ENCODE data around the gene IFT57. TPM values are rescaled to one million over a fixed set of nuclear protein-coding genes. Genes with fewer than 3 reads are reported as not detected.

Gene IFT57
- total and polyA plus RNA-seq, 10 of the 15 experiments (the other 5 are each of a cell fraction or from before 2014, with no cell fraction given) = 1.8 to 25.0 (median 7.5) TPM

DNA sequence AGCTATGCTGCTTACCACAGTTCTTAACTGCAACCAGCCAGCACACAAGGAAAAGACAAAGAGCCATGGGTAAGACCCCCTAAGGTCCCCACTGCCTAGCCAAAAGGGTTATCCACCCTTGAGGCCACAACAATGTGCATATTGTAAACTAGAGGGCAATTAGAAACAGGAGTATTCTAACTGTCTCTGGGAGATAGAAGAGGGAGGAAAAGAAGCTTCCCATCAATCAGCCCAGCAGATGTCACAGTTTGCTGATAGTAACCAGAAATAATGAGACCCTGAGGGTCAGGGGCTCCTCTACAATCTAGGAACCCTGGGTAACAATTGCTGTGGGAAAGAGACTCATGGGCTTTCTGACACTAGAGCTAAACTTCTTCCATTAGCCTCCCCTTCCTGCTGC, 20.6 kb upstream of the IFT57 start:
- BruUV-seq (replicated peaks) = no TSS peak
- ChIA-PET POLR2A (interaction anchor here (1.5 kb wide), 1 partner anchor 14 kb away, joined by 4 read pairs; no protein-coding TSS in a partner anchor), SMC1A (ENCODE audit: uncharacterized antibody, unreplicated experiment) (interaction anchor here (0.7 to 0.9 kb wide), 2 partner anchors 18 to 95 kb away, joined by 3 read pairs; no protein-coding TSS in a partner anchor), RAD21 (ENCODE audit: unreplicated experiment) (no interaction called here), CTCF (interaction anchor here (1.2 to 1.8 kb wide), 3 partner anchors 14 to 235 kb away, joined by 4 to 5 read pairs (median 4); no protein-coding TSS in a partner anchor)
- no peak for FAIRE-seq
- Histone ChIP-seq H3K27me3 (replicated peaks in 1 of 2; ENCODE audit: control insufficient read depth in 2 of 2, insufficient read depth in 2 of 2, low read length in 1 of 2) (no peaks in the 10 kb centered on the region), H4K20me1 (ENCODE audit: control insufficient read depth, insufficient read depth) (no peaks in the 10 kb centered on the region), H3K79me2 (ENCODE audit: control insufficient read depth, insufficient read depth, low read length) (no peaks in the 10 kb centered on the region), H3K4me2 (ENCODE audit: control insufficient read depth, insufficient read depth) (no peak overlapping the region), H3K9me3 (replicated peaks; ENCODE audit: control insufficient read depth, insufficient read depth, low read length) (no peaks in the 10 kb centered on the region; the same call in 2 of the 3 replicates), H3K4me1 (ENCODE audit: control insufficient read depth, insufficient read depth, low read length) (no peaks in the 10 kb centered on the region), H3K27ac (ENCODE audit: control insufficient read depth, insufficient read depth) (no peak overlapping the region), H3K9ac (ENCODE audit: control insufficient read depth, insufficient read depth, low read length) (no peak overlapping the region), H2AFZ (ENCODE audit: control insufficient read depth, low read depth, low read length) (no peak overlapping the region), H3K4me3 (no peak overlapping the region), H3K36me3 (ENCODE audit: control insufficient read depth in 2 of 2, insufficient read depth in 2 of 2, low read length in 1 of 2) (no peaks in the 10 kb centered on the region)
- DNase-seq (ENCODE audit: low read depth, low spot score) = no peak
- intact Hi-C loops (cut with micrococcal nuclease; ENCODE audit: unreplicated experiment) (no loop called here), in situ Hi-C loops (cut with MboI) (no loop called here)
- ATAC-seq = no peak
- TF ChIP-seq GATAD2B (conservative IDR thresholded peaks at IDR 0.05; ENCODE audit: low read depth) = no peak

DNA sequence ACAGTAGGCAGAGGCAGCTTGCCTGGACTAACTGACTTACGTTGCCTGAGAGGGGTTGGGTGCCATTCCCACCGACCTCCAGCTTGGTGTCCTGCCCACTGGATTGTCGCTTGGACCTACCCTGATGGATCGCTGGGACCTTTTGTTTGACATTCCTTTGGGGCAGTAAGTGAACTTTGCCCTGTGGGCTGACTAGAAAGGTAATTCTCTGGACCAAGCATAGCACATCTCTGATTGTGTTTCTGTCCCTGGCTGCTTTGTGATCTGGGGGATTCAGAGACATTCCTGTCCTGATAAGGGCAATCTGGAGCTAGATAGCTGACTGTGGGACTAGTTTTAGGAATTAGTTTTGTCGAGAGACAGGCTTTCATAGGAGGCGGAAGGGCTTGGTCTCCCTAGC, 19.5 kb upstream of the IFT57 start:
- no peaks in the 10 kb centered on the region for H4K20me1 ChIP-seq (ENCODE audit: control insufficient read depth, insufficient read depth)
- H3K27me3 ChIP-seq (replicated peaks in 1 of 2; ENCODE audit: control insufficient read depth in 2 of 2, insufficient read depth in 2 of 2, low read length in 1 of 2) = no peaks in the 10 kb centered on the region
- in situ Hi-C loops (cut with MboI) (no loop called here), intact Hi-C loops (cut with micrococcal nuclease; ENCODE audit: unreplicated experiment) (no loop called here)
- ChIA-PET CTCF (interaction anchor here (1.3 to 1.8 kb wide), 2 partner anchors 15 to 18 kb away, joined by 3 to 5 read pairs; no protein-coding TSS in a partner anchor), SMC1A (ENCODE audit: uncharacterized antibody, unreplicated experiment) (interaction anchor here (0.7 to 0.9 kb wide), 2 partner anchors 17 to 94 kb away, joined by 3 read pairs; no protein-coding TSS in a partner anchor), RAD21 (ENCODE audit: unreplicated experiment) (no interaction called here), POLR2A (interaction anchor here (1.5 kb wide), 1 partner anchor 15 kb away, joined by 4 read pairs; no protein-coding TSS in a partner anchor)
- no peaks in the 10 kb centered on the region; the same call in 2 of the 3 replicates for H3K9me3 ChIP-seq (replicated peaks; ENCODE audit: control insufficient read depth, insufficient read depth, low read length)
- no peak overlapping the region for H2AFZ ChIP-seq (ENCODE audit: control insufficient read depth, low read depth, low read length)
- H3K4me1 ChIP-seq (ENCODE audit: control insufficient read depth, insufficient read depth, low read length) = no peaks in the 10 kb centered on the region
- ATAC-seq (no peak), DNase-seq (ENCODE audit: low read depth, low spot score) (no peak), FAIRE-seq (no peak)
- no TSS peak for BruUV-seq (replicated peaks)
- no peak overlapping the region for H3K9ac ChIP-seq (ENCODE audit: control insufficient read depth, insufficient read depth, low read length)
- H3K4me2 ChIP-seq (ENCODE audit: control insufficient read depth, insufficient read depth) = no peak overlapping the region
- no peaks in the 10 kb centered on the region for H3K36me3 ChIP-seq (ENCODE audit: control insufficient read depth in 2 of 2, insufficient read depth in 2 of 2, low read length in 1 of 2)
- H3K79me2 ChIP-seq (ENCODE audit: control insufficient read depth, insufficient read depth, low read length) = no peaks in the 10 kb centered on the region
- TF ChIP-seq CHD1 (IDR thresholded peaks at IDR 0.05; ENCODE audit: low read depth, low read length) (no peak), ZNF24 (IDR thresholded peaks at IDR 0.05) (no peak), SUPT20H (IDR thresholded peaks at IDR 0.05; ENCODE audit: borderline replicate concordance, control insufficient read depth, low read depth, low read length) (no peak), RUNX3 (IDR thresholded peaks at IDR 0.05; ENCODE audit: low read length) (no peak), SRF (IDR thresholded peaks at IDR 0.05; ENCODE audit: low read depth in 2 of 2, low read length in 2 of 2) (no peak), RFX5 (IDR thresholded peaks at IDR 0.05; ENCODE audit: low read depth, low read length) (no peak), FOXM1 (IDR thresholded peaks at IDR 0.05; ENCODE audit: low read depth, low read length) (no peak), NFYA (IDR thresholded peaks at IDR 0.05; ENCODE audit: borderline replicate concordance, low read depth, low read length) (no peak), BMI1 (IDR thresholded peaks at IDR 0.05; ENCODE audit: borderline replicate concordance) (no peak), TCF7 (IDR thresholded peaks at IDR 0.05; ENCODE audit: borderline replicate concordance) (no peak), RAD21 (IDR thresholded peaks at IDR 0.05; ENCODE audit: insufficient read depth, low read depth, low read length) (no peak), MTA3 (IDR thresholded peaks at IDR 0.05; ENCODE audit: borderline replicate concordance, low read length) (no peak), SP1 (IDR thresholded peaks at IDR 0.05; ENCODE audit: low read depth, low read length) (no peak), NRF1 (conservative IDR thresholded peaks at IDR 0.05; ENCODE audit: low read depth, low read length) (no peak)
- TF ChIP-seq, protein P1, sequence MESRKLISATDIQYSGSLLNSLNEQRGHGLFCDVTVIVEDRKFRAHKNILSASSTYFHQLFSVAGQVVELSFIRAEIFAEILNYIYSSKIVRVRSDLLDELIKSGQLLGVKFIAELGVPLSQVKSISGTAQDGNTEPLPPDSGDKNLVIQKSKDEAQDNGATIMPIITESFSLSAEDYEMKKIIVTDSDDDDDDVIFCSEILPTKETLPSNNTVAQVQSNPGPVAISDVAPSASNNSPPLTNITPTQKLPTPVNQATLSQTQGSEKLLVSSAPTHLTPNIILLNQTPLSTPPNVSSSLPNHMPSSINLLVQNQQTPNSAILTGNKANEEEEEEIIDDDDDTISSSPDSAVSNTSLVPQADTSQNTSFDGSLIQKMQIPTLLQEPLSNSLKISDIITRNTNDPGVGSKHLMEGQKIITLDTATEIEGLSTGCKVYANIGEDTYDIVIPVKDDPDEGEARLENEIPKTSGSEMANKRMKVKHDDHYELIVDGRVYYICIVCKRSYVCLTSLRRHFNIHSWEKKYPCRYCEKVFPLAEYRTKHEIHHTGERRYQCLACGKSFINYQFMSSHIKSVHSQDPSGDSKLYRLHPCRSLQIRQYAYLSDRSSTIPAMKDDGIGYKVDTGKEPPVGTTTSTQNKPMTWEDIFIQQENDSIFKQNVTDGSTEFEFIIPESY (IDR thresholded peaks at IDR 0.05) = no peak
- no peak overlapping the region for H3K27ac ChIP-seq (ENCODE audit: control insufficient read depth, insufficient read depth)
- WGBS (ENCODE audit: insufficient coverage, insufficient replicate concordance, low lambda C conversion rate, missing lambda C conversion rate) = 50% methylated on average over 6 of the region's 6 CpGs
- H3K4me3 ChIP-seq = no peak overlapping the region
